Raji (cell line): ENCODE data around the gene MED9.

Experiments used
- POLR2A ChIP-seq: IDR thresholded peaks from 2 replicates; pipeline ENCODE4 v1.6.1; 2011; ENCODE audit warnings: low read depth, low read length, control low read depth; ENCODE audit not compliant: insufficient read depth

MED9 gene

DNA sequence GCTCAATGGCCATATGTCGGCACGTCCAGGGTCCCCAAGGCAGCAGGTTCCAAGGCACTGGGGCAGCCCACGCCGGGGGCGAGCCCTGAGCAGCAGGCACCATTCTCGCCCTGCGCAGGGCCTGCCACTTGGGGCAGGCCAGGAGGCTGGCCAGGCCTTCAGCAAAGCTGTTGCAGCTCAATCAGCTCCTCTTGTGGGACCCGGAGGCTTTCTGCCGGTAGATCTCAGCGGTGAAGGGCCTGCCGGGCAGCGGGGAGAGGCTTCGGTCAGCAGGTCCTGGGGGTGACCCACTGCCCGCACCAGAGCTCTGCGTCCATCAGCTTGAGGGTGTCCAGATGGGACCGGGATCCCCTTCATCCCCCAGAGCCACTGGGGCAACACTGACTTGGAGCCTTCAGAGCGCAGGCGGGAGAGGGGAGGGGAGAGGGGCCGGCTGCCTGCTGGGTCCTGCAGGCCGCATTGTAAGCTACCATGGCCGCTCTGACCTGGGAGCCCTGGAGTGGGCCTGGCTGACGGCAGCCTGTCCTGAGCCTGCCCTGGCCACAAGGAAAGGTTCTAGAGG is 28.9 kb downstream of the MED9 start:
- TF ChIP-seq POLR2A: no peak

DNA sequence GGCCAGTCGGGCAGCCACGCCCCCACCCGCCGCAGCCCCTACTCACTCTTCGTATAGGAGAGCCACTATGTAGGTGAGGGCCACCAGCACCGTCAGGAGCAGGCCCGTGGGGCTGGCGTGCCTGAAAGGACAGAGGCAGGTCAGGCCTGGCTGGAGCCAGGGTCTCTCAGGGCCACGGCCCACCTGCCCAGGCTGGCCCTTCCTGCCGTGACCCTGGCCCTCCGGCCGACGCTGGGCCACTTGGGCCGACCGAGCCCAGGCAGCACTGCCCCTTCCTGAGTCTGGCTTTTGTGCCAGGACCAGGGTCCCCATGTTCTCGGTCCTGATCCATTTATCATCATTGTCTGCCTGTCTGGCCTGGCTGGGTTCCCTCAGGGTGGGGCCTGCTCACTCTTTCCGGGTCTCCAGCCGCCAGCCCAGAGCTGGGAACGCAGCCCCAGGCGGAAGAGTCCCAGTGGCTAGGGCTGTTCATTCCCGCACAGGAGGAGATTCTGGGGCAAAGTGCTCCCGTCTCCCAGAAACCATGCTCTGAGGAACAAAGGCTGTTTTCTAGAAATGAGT is 29.5 kb downstream of the MED9 start:
- TF ChIP-seq POLR2A: no peak

DNA sequence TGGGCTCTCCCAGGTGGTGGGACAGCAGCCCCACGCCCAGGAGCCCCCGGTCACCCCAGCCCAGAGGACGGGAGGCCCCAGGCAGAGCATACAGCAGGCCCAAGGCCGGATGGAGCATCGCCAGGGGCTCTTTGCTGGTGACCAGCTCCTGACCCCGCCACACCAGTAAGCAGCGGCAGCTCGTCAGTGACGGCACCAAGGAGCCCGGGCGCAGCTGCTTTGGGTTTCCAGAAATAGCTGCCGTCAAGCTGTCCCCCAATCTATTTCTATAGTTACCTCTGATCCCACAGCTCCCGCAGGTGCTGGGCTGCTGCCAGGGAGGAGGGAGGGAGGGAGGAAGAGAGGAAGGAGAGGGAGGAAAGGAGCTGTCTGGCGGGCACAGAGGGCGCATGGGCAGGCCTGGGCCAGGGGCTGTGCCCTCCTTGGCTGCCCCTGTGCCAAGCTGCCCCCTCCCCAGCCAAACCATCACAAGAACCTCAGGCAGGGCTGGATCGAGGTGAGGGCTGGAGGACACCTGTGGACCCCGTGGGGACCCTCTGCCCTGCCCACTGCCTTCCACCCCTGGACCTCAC is 30.2 kb downstream of the MED9 start:
- no peak for TF ChIP-seq POLR2A

DNA sequence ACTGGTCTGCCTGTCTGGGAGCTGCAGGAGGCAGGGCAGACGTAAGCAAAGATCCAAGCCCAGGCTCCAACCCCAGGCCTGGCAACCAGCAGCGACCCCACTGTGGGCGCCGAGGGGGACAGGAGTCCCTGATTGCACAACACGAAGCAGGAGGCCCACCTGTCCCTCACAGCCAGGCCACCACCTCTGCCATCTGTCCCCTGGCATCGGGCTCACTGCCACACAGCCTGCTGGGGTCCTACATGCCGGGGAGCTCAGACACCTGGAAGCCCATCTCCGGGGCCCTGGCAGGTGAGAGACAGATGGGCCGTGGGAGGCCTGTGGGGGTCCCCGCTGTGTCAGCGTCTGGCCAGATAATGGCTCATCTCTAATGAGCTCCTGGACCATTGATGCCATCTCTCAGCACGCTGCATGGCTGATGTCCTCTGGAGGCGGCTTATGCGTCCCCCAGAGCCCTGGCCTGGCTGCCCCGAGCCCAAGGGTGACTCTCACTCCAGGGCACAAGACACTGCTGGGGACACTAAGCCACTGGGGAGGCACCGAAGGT is 30.7 kb downstream of the MED9 start:
- no peak for TF ChIP-seq POLR2A

DNA sequence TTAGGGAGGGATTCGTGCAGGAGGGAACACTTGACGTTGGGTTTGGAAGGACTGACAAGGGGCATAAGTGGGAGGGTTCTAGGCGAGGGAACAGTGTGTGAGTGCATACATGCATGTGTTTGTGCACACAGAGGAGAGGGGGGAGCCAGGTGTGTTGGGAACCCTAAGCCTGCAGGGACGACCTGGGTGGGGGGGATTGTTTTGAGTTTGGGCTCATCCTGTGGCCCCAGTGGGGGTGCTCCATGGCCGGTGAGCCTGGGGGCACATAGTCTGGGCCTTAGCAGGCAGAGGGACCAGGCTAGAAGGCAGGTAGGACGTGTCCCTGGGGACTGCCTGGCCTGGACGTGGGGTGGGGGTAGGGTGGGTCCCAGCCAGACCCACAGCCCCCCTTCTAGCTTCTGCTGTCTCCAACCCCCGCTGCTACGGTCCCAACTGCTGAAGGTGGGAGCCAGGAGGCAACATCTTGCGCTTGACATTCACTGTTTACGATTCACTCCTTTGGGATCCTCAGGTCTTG is 31.3 kb downstream of the MED9 start:
- TF ChIP-seq POLR2A: no peak

DNA sequence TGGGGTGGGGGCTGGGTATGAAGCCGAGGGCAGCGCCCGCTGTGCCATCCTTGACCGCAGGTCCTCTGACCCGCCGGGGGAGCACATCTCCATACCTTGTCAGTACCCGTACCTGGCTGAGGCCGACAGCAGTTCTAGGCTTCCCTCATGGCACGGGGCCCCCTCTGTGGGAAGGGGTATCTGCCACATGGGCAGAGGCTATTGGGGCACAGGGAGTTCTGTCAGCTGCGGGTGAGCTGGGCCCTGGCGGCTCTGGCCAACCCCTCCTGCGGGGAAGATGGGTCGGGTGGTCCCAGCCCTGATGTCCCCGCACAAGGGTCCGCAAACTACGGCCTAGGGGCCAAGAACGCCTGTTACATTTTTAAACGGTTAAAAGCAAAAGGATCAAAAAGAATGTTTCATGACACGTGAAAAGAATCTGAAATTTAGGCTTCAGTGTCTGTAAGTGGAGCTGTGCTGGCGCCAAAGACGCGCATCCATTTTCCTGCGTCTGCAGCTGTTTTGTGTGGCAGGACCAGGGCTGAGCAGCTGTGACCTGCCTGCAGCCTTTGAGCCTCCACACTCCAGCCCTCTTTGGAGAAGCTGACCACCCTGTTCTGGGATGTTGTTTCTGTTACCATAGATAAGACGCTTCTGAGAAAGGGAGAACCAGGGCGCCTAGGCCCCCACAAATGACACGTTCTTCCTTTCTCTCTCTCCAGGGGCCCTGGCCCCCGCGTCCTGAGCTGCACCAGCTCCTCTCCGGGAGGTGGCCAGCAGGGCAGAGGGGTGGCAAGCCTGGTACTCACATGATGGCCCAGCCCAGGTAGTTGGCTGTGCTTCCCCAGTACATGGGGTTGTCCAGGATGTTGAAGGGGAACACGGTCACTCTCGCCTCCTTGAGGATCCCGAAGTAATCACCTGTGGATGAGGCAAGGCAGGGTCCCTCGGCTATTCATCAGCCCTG is 32.1 kb downstream of the MED9 start:
- no peak for TF ChIP-seq POLR2A

DNA sequence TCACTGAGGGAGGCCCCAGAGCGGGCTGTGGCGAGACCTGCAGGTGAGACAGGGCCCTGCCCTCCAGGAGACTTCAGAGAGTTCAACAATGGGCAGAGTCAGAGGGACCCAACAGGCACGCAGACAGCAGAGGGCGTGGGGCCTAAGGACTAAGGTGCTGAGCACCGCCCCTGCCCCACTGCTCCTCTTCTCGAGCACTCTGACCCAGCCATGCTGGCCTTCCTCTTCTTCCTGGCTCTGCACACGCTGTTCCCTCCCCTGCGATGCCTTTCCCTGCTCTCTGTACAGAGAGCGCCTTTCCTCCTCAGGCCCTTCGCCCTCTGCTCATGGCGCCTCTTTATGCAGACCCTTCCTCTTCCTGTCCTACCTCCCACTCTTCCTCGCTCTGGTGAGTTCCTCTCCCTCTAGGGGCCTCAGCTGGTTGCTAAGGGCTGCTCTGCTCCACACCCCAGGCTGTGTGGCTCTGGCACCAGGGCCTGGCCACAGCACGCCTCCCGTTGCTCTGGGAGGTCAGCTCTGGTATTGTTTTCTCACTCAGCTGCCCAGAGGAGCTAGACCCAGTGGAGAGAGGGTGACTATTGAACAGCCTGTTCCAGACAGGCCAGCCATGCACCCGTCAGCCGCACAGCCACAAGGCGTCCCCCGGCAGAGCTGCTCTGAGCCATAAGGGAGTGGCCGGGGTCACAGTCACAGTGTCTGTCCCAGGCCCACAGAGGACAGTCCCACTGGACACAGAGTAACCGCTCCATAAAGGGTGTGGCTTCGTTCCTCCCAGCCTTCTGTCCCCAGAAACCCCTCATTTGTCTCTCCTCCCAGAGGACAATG is 33.0 kb downstream of the MED9 start:
- TF ChIP-seq POLR2A: no peak

DNA sequence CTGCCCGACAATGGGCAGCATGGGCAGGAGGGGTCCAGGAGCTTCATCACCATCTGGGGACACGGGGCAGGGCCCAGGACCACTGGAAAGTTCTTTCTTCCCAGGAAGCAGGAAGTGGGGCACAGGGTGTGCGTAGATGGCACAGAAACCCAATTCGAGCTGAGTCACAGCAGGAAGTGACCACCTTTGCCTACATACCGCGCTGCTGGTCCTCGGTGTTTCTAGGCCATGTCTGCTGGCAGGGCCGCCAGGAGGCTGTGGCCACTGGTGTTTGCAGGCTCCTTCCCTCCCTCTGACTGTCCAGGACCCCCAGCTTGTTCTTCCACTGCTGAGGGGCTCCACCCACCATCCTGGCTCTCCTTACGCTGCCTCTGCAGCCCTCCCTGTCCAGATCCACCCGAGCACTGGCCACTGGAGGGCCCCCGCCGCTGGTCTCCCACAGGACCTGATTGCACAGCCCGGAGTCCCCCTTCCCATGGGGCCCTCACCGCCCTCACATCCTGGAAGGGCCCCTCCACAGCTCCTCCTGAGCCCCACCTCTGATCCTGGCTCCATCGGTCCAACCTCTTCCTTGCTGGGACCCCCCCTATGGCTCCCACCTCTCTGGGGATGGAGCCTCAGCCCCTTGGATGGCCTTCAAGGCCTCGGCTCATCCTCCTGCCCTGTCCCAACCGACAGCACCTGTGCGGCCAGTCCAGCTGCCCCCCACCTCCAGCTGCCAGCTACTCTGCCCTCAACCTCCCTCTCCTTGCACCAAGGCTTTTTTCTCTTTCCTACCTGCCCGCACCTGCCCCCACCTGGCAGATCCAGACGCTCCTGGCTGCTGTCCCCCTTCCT is 33.9 kb downstream of the MED9 start:
- TF ChIP-seq POLR2A: no peak

DNA sequence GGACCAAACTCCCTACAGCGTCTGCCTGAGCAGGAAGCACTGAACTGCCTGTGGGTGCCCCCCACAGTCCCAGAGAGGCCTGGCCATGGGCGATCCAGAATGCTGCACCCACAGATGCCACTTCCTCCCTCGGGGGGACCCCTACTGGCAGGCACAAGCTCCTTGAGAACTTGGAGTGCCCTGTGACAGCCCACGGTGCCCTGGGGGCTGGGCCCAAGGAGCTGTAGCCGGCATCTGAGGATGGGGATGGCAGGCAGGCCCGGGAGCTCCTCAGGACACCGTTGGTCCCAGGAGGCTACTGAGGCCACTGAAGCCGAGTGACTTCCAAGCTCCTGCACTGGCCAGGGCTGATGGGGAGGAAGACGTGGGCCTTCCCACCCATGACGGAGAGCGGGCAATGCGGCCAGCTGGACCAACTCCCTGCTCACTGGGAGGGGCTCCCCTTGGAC is 34.5 kb downstream of the MED9 start:
- no peak for TF ChIP-seq POLR2A

DNA sequence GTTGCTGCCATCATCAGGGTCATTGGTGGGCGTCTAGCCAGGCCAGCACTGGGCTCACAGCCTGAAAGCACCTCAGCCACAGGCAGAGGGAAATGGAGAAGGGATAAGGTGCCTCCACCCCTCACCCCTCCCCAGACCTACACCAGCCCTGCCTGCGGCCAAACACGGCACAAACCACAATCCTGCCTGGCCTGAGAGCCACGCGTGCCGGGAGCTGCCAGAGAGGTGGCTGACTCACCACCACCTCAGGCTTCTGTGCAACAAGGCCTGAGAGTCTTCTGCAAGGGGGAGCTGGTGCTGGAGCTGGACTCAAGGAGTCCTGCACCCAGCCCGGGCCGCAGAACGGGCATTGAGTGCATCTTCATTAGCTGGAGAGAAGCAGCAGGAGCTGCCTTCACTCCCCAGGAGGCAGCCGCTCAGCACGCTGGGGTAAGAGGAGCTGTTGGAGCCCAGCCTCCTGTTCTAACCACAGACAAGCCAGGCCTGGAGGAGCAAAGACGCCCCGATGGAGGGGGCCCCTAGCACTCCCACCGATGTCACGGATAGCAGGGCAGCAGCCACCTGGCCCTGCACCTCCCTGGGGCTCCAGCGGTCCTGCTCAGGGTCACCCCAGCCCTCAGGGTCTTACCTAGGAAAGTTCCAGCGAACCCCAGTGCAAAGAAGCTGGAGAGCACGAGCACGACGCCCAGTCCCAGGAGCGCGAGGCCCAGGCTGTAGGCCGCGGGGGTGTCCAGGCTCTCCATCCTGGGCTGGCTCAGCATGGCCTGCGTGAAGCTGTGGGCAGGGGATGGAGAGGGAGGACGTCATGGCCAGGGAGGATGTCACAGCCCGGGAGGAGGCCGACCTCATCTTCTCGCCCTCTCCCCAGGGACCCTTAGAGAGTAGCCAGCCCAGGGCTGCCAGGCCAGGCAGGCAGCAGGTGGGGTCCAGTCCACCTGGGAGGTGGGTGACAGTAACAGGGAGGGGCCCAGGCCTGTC is 35.4 kb downstream of the MED9 start:
- no peak for TF ChIP-seq POLR2A

DNA sequence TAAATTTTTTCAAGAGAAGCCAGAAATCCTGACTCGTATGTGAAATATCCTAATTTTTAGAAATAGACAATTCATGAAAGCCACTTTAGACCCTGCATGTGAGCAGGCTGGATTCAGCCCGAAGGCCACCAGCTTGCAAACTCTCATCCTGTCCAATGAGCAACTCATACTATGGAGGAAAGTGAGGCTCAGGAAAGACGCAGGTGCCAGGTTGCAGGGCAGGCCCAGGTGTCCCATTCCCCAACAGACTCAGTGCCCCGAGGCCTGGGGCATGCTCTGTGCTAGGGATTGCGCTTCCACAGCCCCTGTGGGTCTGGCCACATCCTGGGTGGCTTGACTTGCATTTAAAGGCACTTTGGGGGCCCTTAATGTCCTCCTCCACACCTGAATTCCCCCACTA is 36.1 kb downstream of the MED9 start:
- TF ChIP-seq POLR2A: no peak

DNA sequence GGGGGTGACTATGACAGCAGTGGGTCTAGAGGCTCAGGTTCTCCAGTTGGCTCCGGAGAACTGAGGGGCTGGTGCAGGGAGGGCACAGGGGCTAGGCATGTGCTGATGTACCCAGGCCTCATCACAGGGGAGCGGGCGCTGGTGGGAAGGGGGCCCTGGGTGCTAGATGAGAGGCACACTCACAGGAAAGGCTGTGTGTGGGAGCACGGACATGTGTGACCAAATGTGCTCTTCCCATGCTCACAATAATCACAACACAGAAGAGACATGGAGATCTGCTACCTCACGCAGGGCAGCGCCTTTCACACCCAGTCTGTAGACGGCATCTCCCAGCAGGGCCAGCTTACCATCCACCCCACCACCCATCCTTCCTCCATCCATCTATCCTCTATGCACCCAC is 36.8 kb downstream of the MED9 start:
- no peak for TF ChIP-seq POLR2A
